Measurements from ENCODE around the gene TRIM33. TPM values are rescaled to one million over a fixed set of nuclear protein-coding genes. Genes with fewer than 3 reads are reported as not detected.

TRIM33 gene
- total RNA-seq, 1 experiment from 2014 or later, result 28.7 TPM

- POLR2A ChIA-PET, result no interaction called here
- no peaks in the 10 kb centered on the region for H3K27me3 ChIP-seq (replicated peaks; ENCODE audit: control insufficient read depth, insufficient read depth, low read length)
- no peaks in the 10 kb centered on the region for H3K9me3 Mint-ChIP-seq (ENCODE audit: unreplicated experiment)
- H3K9me3 ChIP-seq, result no peaks in the 10 kb centered on the region
- H3K4me3 ChIP-seq (ENCODE audit: low read depth, low read length), result no peak overlapping the region
- no peaks in the 10 kb centered on the region for H3K36me3 ChIP-seq (ENCODE audit: control insufficient read depth, insufficient read depth, low read length)
- no peak overlapping the region for H3K4me3 Mint-ChIP-seq (ENCODE audit: unreplicated experiment)
- CTCF ChIA-PET, result no interaction called here
- BruUV-seq (replicated peaks), result no TSS peak
- DNase-seq, result no peak
- H3K27ac Mint-ChIP-seq (ENCODE audit: unreplicated experiment), result no peak overlapping the region
- H3K36me3 Mint-ChIP-seq (ENCODE audit: insufficient read depth, unreplicated experiment), result peaks cover 19% of the 10 kb centered on the region
- no peaks in the 10 kb centered on the region for H3K27me3 Mint-ChIP-seq (ENCODE audit: insufficient read depth, unreplicated experiment)
- H3K4me1 ChIP-seq, result peaks cover 9% of the 10 kb centered on the region
- TF ChIP-seq, protein P1, sequence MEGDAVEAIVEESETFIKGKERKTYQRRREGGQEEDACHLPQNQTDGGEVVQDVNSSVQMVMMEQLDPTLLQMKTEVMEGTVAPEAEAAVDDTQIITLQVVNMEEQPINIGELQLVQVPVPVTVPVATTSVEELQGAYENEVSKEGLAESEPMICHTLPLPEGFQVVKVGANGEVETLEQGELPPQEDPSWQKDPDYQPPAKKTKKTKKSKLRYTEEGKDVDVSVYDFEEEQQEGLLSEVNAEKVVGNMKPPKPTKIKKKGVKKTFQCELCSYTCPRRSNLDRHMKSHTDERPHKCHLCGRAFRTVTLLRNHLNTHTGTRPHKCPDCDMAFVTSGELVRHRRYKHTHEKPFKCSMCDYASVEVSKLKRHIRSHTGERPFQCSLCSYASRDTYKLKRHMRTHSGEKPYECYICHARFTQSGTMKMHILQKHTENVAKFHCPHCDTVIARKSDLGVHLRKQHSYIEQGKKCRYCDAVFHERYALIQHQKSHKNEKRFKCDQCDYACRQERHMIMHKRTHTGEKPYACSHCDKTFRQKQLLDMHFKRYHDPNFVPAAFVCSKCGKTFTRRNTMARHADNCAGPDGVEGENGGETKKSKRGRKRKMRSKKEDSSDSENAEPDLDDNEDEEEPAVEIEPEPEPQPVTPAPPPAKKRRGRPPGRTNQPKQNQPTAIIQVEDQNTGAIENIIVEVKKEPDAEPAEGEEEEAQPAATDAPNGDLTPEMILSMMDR (IDR thresholded peaks at IDR 0.05; ENCODE audit: insufficient read depth in 1 of 2, low read depth in 1 of 2, low read length in 1 of 2, severe bottlenecking in 1 of 2, unreplicated experiment in 1 of 2), result no peak
- peaks cover 10% of the 10 kb centered on the region for H3K4me1 Mint-ChIP-seq (ENCODE audit: low read depth, unreplicated experiment)
- intact Hi-C loops (cut with micrococcal nuclease; ENCODE audit: unreplicated experiment), result no loop called here
These were observed 73.2 kb downstream of the TRIM33 start for GRCh38 chr1:114437812-114438211.

GRCh38 chr1:114436799-114437198 is 74.2 kb downstream of the TRIM33 start:
- intact Hi-C loops (cut with micrococcal nuclease; ENCODE audit: unreplicated experiment), result no loop called here
- BruUV-seq (replicated peaks), result no TSS peak
- no peaks in the 10 kb centered on the region for H3K9me3 ChIP-seq
- no peak for DNase-seq
- TF ChIP-seq, protein P1 (IDR thresholded peaks at IDR 0.05; ENCODE audit: insufficient read depth in 1 of 2, low read depth in 1 of 2, low read length in 1 of 2, severe bottlenecking in 1 of 2, unreplicated experiment in 1 of 2), result no peak
- CTCF ChIA-PET, result no interaction called here
- no peak overlapping the region for H3K4me3 ChIP-seq (ENCODE audit: low read depth, low read length)
- H3K36me3 ChIP-seq (ENCODE audit: control insufficient read depth, insufficient read depth, low read length), result no peaks in the 10 kb centered on the region
- no peaks in the 10 kb centered on the region for H3K27me3 ChIP-seq (replicated peaks; ENCODE audit: control insufficient read depth, insufficient read depth, low read length)
- H3K9me3 Mint-ChIP-seq (ENCODE audit: unreplicated experiment), result no peaks in the 10 kb centered on the region
- no peak overlapping the region for H3K4me3 Mint-ChIP-seq (ENCODE audit: unreplicated experiment)
- H3K27me3 Mint-ChIP-seq (ENCODE audit: insufficient read depth, unreplicated experiment), result no peaks in the 10 kb centered on the region
- H3K4me1 ChIP-seq, result peaks cover 9% of the 10 kb centered on the region
- no peak overlapping the region for H3K27ac Mint-ChIP-seq (ENCODE audit: unreplicated experiment)
- H3K36me3 Mint-ChIP-seq (ENCODE audit: insufficient read depth, unreplicated experiment), result peaks cover 27% of the 10 kb centered on the region
- POLR2A ChIA-PET, result no interaction called here
- H3K4me1 Mint-ChIP-seq (ENCODE audit: low read depth, unreplicated experiment), result peaks cover 10% of the 10 kb centered on the region

GRCh38 chr1:114435088-114435715 is 75.8 kb downstream of the TRIM33 start:
- peaks cover 10% of the 10 kb centered on the region for H3K4me1 Mint-ChIP-seq (ENCODE audit: low read depth, unreplicated experiment)
- POLR2A ChIA-PET, result interaction anchor here (0.6 kb wide), 1 partner anchor 20 kb away, joined by 3 read pairs; no protein-coding TSS in a partner anchor
- intact Hi-C loops (cut with micrococcal nuclease; ENCODE audit: unreplicated experiment), result no loop called here

More at GRCh38 chr1:114435088-114435715, 75.8 kb downstream of the TRIM33 start:
- Histone ChIP-seq H3K36me3 (ENCODE audit: control insufficient read depth, insufficient read depth, low read length) (no peaks in the 10 kb centered on the region), H3K9me3 (no peaks in the 10 kb centered on the region), H3K4me3 (ENCODE audit: low read depth, low read length) (no peak overlapping the region), H3K27me3 (replicated peaks; ENCODE audit: control insufficient read depth, insufficient read depth, low read length) (no peaks in the 10 kb centered on the region), H3K4me1 (peaks cover 9% of the 10 kb centered on the region)
- Mint-ChIP-seq H3K27me3 (ENCODE audit: insufficient read depth, unreplicated experiment) (no peaks in the 10 kb centered on the region), H3K36me3 (ENCODE audit: insufficient read depth, unreplicated experiment) (peaks cover 35% of the 10 kb centered on the region), H3K4me3 (ENCODE audit: unreplicated experiment) (no peak overlapping the region), H3K27ac (ENCODE audit: unreplicated experiment) (no peak overlapping the region), H3K9me3 (ENCODE audit: unreplicated experiment) (no peaks in the 10 kb centered on the region)
- BruUV-seq (replicated peaks), result no TSS peak
- no peak for DNase-seq
- TF ChIP-seq, protein P1 (IDR thresholded peaks at IDR 0.05; ENCODE audit: insufficient read depth in 1 of 2, low read depth in 1 of 2, low read length in 1 of 2, severe bottlenecking in 1 of 2, unreplicated experiment in 1 of 2), result no peak
- CTCF ChIA-PET, result no interaction called here
